MCF 10A (cell line): ENCODE data around the gene TPGS1. TPM values are rescaled to one million over a fixed set of nuclear protein-coding genes. Genes with fewer than 3 reads are reported as not detected.

Experiments
- BruUV-seq: library from RNA; stranded (reverse); fragments of 400-500 nt; replicated peaks from 2 replicates; lab custom pipeline; 2021; lab: Mats Ljungman, UMichigan
- CTCF ChIA-PET: fragments of 300-600 bp; sonication (Branson Sonifier 250); formaldehyde crosslinking; extraction: SDS; loops from one replicate; lab custom pipeline; 2021; ENCODE audit warnings: antibody characterized with exemption, inconsistent platforms; lab: Yijun Ruan, JAX
- POLR2A ChIA-PET: fragments of 300-600, 350-650 bp; sonication (Branson Sonifier 250); formaldehyde crosslinking; extraction: SDS; loops from one replicate; lab custom pipeline; 2020; ENCODE audit warnings: antibody characterized with exemption, inconsistent platforms; lab: Yijun Ruan, JAX
- DNase-seq: peaks from one replicate; pipeline ENCODE4 v3.0.0-alpha.2; 2018; ENCODE audit not compliant: unreplicated experiment
- H3K27ac Mint-ChIP-seq: one replicate; pipeline ENCODE4 v1.8.0; 2022; ENCODE audit warnings: mild to moderate bottlenecking, low read depth, mixed read lengths; ENCODE audit not compliant: unreplicated experiment
- H3K27me3 Mint-ChIP-seq: one replicate; pipeline ENCODE4 v1.8.0; 2022; ENCODE audit warnings: mixed read lengths; ENCODE audit not compliant: insufficient read depth, unreplicated experiment
- H3K36me3 Mint-ChIP-seq: one replicate; pipeline ENCODE4 v1.8.0; 2022; ENCODE audit warnings: mild to moderate bottlenecking, moderate library complexity, mixed read lengths; ENCODE audit not compliant: insufficient read depth, unreplicated experiment
- H3K4me1 Mint-ChIP-seq: one replicate; pipeline ENCODE4 v1.8.0; 2022; ENCODE audit warnings: mixed read lengths; ENCODE audit not compliant: insufficient read depth, unreplicated experiment
- H3K4me3 Mint-ChIP-seq: one replicate; pipeline ENCODE4 v1.8.0; 2022; ENCODE audit warnings: mild to moderate bottlenecking, moderate library complexity, mixed read lengths; ENCODE audit not compliant: unreplicated experiment
- H3K9me3 Mint-ChIP-seq: one replicate; pipeline ENCODE4 v1.8.0; 2022; ENCODE audit warnings: mixed read lengths; ENCODE audit not compliant: unreplicated experiment
- intact Hi-C: fragments of 100-400 bp; cut with micrococcal nuclease; formaldehyde crosslinking; loops from 2 replicates; pipeline ENCODE4 v1.14.1; 2022
- total RNA-seq: library from RNA; stranded (reverse); gene quantifications from 2 replicates; pipeline ENCODE4 v1.2.3, GENCODE V29; 2022
- TF ChIP-seq, protein P1 (sequence below): fragments of 200-600 bp; IDR thresholded peaks from one replicate; pipeline ENCODE4 v1.8.0; 2022; ENCODE audit warnings: antibody characterized with exemption, mild to moderate bottlenecking; ENCODE audit not compliant: unreplicated experiment

TPGS1 gene
- total RNA-seq, 1 experiment from 2014 or later, result 11.9 TPM

DNA sequence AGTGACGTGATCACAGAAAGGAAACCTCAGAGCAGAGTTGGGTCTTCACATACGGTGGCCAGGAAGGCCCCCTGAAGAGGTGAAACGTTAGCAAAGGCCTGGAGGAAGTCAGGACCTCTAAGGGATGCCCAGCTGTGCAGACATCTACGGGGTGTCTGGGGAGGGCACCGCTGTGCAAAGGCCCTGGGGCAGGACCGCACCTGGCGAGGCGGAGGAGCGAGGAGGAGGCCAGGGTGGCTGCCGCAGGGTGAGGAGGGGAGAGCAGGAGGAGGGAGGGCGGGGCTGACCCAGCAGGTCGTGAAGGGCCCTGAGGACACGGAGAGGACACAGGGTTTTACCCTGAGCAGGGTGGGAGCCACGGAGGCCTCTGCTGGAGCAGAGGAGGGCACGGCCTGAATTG is 22.8 kb upstream of the TPGS1 start:
- intact Hi-C loops, result no loop called here
- CTCF ChIA-PET, result interaction anchor here (1.2 kb wide), 1 partner anchor 22 kb away, joined by 3 read pairs; no protein-coding TSS in a partner anchor

DNA sequence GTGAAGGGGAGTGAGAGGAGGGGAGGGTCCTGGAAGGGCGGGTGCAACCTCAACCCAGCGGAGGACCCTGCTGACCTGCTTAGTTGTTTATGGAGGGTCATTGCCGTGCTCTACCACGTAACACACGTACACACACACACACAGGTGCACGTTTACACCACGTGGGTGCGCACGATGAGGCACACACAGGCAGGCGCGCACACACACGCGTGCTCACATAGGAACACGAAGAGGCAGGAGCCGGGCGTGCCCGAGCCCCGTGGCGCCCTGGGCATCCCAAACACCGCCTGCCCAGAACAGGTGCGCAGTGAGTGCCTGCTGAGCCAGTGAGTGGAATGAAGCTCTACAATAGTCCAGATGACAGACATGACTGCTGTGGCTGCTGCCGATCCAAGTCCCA is 22.2 kb upstream of the TPGS1 start:
- Mint-ChIP-seq H3K9me3 (peaks cover 24% of the 10 kb centered on the region), H3K36me3 (peaks cover 8% of the 10 kb centered on the region), H3K27ac (no peak overlapping the region), H3K4me1 (peaks cover 6% of the 10 kb centered on the region), H3K4me3 (no peak overlapping the region), H3K27me3 (no peaks in the 10 kb centered on the region)
- intact Hi-C loops, result no loop called here
- CTCF ChIA-PET, result no interaction called here
- TF ChIP-seq, protein P1, sequence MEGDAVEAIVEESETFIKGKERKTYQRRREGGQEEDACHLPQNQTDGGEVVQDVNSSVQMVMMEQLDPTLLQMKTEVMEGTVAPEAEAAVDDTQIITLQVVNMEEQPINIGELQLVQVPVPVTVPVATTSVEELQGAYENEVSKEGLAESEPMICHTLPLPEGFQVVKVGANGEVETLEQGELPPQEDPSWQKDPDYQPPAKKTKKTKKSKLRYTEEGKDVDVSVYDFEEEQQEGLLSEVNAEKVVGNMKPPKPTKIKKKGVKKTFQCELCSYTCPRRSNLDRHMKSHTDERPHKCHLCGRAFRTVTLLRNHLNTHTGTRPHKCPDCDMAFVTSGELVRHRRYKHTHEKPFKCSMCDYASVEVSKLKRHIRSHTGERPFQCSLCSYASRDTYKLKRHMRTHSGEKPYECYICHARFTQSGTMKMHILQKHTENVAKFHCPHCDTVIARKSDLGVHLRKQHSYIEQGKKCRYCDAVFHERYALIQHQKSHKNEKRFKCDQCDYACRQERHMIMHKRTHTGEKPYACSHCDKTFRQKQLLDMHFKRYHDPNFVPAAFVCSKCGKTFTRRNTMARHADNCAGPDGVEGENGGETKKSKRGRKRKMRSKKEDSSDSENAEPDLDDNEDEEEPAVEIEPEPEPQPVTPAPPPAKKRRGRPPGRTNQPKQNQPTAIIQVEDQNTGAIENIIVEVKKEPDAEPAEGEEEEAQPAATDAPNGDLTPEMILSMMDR, result no peak
- BruUV-seq, result no TSS peak
- DNase-seq, result no peak
- POLR2A ChIA-PET, result interaction anchor here (0.9 to 1.1 kb wide), 2 partner anchors 23 to 97 kb away, joined by 3 to 5 read pairs; no protein-coding TSS in a partner anchor

More for the DNA sequence above, 22.8 kb upstream of the TPGS1 start:
- DNase-seq, result no peak
- Mint-ChIP-seq H3K4me1 (peaks cover 6% of the 10 kb centered on the region), H3K4me3 (no peak overlapping the region), H3K27me3 (no peaks in the 10 kb centered on the region), H3K9me3 (peaks cover 28% of the 10 kb centered on the region), H3K36me3 (peaks cover 12% of the 10 kb centered on the region), H3K27ac (no peak overlapping the region)
- no TSS peak for BruUV-seq
- POLR2A ChIA-PET, result no interaction called here
- TF ChIP-seq, protein P1, result no peak

DNA sequence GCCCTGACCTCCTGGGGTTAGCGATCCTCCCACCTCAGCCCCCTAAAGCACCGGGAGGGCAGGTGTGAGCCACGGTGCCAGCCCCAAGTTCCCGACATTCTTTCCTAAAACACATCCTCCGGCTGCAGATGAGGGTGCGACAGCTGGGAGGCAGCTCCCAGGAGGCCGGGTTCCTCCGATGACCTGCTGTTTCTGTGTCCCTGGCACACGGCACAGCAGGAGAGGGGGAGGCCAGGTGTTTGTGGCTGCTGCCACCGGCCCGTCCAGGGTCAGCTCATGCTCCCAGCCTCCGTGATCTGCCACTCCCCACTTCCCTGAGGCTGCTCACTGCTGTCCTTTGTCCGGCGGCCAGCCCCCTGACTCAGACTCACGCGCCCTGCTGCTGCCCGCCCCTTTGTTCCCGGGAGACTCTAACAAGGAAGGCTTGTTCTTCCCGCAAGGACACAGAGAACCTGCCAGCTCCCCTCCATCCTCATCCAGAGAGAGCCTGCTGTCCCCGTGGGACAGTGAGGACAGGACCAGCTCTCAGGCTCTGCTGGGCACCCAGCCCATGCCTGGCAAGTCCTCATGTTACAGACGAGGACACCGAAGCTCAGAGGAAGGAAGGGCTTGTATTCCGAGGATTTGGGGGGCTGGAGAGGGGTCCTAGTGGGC is 21.6 kb upstream of the TPGS1 start:
- Mint-ChIP-seq H3K27me3 (no peaks in the 10 kb centered on the region), H3K4me3 (peak overlapping the region; percentile 62), H3K4me1 (peaks cover 6% of the 10 kb centered on the region), H3K36me3 (peaks cover 1% of the 10 kb centered on the region), H3K27ac (peak overlapping the region; percentile 23), H3K9me3 (peaks cover 18% of the 10 kb centered on the region)
- TF ChIP-seq, protein P1, result no peak
- ChIA-PET POLR2A (interaction anchor here (0.9 to 1.1 kb wide), 2 partner anchors 23 to 98 kb away, joined by 3 to 5 read pairs; no protein-coding TSS in a partner anchor), CTCF (interaction anchor here (1.2 kb wide), 1 partner anchor 25 kb away, joined by 3 read pairs; no protein-coding TSS in a partner anchor)
- no TSS peak for BruUV-seq
- peak; percentile 19 for DNase-seq
- intact Hi-C loops, result no loop called here

DNA sequence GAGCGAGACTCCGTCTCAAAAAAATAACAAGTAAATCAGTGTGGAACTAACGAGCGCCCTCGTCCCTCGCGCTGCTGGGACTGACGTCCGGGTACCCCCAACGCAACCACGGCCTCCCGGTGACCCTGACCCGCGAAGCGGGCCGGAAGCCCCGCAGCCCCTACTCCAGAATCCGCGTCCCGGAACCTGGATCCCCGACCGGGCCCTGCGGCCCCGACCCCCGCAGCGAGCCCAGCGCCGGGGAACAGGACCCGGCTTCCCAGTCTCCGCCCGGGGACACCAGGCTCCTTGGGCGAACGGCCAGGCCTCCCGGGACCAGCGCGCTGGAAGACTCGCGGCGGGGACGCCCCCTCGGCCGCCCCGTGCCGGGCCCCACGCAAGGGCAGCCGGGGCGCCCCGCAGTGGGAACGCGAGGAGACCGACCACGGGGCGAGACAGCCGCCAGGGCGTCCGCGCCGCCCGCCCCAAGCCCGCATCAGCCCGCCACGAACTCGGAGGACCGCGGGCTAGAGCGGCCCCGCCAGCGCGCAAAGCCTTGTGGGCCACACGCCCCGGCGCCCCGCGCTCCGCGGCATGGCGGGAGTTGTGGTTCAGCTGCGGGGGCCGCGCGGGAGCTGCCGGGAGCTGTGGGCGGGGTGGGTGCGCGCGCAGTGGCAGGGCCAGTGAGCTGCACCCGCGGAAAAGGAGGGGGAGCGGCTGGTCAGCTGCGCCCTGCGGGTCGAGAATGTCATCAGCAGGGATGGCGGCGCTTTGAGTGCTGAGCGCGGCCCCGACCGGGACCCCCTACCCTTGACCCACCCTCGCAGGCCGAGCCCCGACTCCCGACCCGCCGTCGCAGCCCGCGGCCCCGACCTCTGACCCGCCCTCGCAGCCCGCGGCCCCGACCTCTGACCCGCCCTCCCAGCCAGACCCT is 18.5 kb upstream of the TPGS1 start:
- CTCF ChIA-PET, result interaction anchor here (0.6 to 0.7 kb wide), 2 partner anchors 10 to 92 kb away, joined by 4 to 6 read pairs; no protein-coding TSS in a partner anchor
- POLR2A ChIA-PET, result interaction anchor here (0.6 to 1.6 kb wide), 8 partner anchors 14 to 145 kb away, joined by 3 to 14 read pairs (median 4); partner anchors contain the start of gene TPGS1
- H3K4me1 Mint-ChIP-seq, result peaks cover 6% of the 10 kb centered on the region
- peaks cover 5% of the 10 kb centered on the region for H3K36me3 Mint-ChIP-seq
- intact Hi-C loops, result loop anchor here (2.0 kb wide), 1 partner anchor 18 kb away; the partner anchor contains the start of gene TPGS1
- H3K27me3 Mint-ChIP-seq, result no peaks in the 10 kb centered on the region
- DNase-seq, result peak; percentile 93
- BruUV-seq, result TSS peak; percentile 78
- peak overlapping the region; percentile 72 for H3K4me3 Mint-ChIP-seq
- peaks cover 5% of the 10 kb centered on the region for H3K9me3 Mint-ChIP-seq
- TF ChIP-seq, protein P1, result no peak
- peak overlapping the region; percentile 59 for H3K27ac Mint-ChIP-seq
